GM12892 (cell line): ENCODE measurements around the gene RBM20.

Experiments
- POLR2A ChIP-seq: IDR thresholded peaks from 2 replicates; pipeline ENCODE4 v1.6.1; 2011; ENCODE audit warnings: low read depth, low read length, control low read depth
- POLR2AphosphoS5 ChIP-seq: IDR thresholded peaks from 2 replicates; pipeline ENCODE4 v1.6.1; 2011; ENCODE audit warnings: low read depth, low read length, control low read depth
- TAF1 ChIP-seq: IDR thresholded peaks from 2 replicates; pipeline ENCODE4 v1.6.1; 2011; ENCODE audit warnings: low read depth, mild to moderate bottlenecking, control low read depth, low read length, borderline replicate concordance

DNA sequence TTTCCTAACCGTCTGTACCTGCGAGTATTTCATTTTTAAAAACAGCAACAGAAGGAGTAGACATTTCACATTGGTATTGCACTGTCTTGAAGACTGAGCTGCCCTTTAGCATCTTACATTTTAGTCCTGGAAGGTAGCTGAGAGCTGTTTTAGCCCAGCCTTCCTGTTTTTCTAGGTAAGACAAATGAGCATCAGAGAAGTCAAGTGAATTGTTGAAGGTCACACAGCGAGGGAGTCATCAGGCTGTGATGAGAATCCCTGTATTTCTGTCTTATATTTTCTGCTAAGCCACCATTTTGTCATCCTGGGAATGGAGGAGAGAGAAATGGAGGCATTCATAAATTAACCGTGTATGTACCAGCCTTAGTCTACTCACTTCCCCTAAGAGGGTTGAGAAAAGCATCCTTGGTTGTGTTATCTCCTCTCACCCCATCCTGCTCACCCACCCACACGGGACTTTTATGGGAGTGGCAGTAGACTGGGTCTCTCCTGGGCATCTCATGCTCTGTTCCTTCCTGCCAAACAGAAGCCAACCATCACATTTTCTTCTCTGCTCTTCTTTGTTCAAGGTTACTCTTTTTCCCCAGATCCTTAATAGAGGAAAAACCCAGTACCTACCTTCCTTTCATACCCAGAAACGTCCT, 8.5 kb downstream of the RBM20 start:
- TF ChIP-seq TAF1 (no peak), POLR2A (no peak), POLR2AphosphoS5 (no peak)
